PC-9 (cell line): ENCODE measurements around the gene RPAP3.

Source experiments
- EZH2 ChIP-seq: fragments of 200-600 bp; sonication (generic); IDR thresholded peaks from 2 replicates; pipeline ENCODE4 v1.8.0; 2017; ENCODE audit warnings: antibody characterized with exemption, low read depth
- TF ChIP-seq, protein P1 (sequence below): fragments of 200-600 bp; sonication (generic); conservative IDR thresholded peaks from 2 replicates; pipeline ENCODE4 v1.6.1; 2017; ENCODE audit warnings: mixed run types, antibody characterized with exemption, mild to moderate bottlenecking, moderate library complexity

DNA sequence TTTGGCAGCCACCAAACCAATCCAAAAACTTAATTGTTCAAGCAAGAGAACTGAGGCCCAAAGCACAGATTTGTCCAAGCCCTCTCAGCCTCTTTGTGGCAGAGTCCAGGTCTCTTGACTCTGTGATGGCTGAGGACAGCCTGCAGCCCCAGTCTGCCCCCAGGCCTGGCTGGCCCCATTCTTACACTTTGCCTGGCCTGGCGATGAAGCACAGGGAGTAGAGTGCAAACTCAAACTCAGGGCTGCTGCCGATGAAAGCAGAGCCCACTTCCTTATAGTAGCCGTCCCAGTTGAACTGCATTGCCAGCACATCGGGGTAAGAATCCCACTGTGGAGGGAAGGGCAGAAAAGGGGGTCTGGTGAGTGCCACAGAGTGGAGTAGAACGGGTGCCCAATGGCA lies 5.6 kb upstream of the RPAP3 start:
- TF ChIP-seq, protein P1, sequence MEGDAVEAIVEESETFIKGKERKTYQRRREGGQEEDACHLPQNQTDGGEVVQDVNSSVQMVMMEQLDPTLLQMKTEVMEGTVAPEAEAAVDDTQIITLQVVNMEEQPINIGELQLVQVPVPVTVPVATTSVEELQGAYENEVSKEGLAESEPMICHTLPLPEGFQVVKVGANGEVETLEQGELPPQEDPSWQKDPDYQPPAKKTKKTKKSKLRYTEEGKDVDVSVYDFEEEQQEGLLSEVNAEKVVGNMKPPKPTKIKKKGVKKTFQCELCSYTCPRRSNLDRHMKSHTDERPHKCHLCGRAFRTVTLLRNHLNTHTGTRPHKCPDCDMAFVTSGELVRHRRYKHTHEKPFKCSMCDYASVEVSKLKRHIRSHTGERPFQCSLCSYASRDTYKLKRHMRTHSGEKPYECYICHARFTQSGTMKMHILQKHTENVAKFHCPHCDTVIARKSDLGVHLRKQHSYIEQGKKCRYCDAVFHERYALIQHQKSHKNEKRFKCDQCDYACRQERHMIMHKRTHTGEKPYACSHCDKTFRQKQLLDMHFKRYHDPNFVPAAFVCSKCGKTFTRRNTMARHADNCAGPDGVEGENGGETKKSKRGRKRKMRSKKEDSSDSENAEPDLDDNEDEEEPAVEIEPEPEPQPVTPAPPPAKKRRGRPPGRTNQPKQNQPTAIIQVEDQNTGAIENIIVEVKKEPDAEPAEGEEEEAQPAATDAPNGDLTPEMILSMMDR = no peak
- TF ChIP-seq EZH2 = no peak
